ENCODE measurements around the gene MPZL1.

MPZL1 gene

DNA sequence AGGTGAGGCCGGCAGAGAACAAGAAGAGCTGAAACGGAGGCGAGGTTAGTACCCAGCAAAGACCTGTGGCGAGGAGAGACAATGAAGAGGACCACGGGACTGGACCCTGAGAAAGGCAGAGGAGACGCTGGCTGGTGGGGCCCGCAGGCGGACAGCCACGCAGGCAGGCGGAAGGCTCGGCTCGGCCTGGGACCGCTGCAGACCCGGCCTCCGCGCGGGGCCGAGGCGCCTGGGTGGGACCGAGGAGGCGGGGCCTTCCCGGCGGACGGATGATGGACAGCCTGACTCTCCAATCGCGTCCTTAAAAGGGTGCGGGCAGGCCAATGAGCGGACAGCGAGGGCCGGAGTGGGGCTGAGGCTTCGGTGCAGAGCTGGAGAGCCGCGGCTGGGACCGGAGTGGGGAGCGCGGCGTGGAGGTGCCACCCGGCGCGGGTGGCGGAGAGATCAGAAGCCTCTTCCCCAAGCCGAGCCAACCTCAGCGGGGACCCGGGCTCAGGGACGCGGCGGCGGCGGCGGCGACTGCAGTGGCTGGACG, at the start of gene MPZL1:
Gene MPZL1 (plus strand): TSS at position 366 of the 535 bp plus-strand sequence. CDS start 170 bp downstream, outside the sequence.
- peak; percentile 78 for DNase-seq

DNA sequence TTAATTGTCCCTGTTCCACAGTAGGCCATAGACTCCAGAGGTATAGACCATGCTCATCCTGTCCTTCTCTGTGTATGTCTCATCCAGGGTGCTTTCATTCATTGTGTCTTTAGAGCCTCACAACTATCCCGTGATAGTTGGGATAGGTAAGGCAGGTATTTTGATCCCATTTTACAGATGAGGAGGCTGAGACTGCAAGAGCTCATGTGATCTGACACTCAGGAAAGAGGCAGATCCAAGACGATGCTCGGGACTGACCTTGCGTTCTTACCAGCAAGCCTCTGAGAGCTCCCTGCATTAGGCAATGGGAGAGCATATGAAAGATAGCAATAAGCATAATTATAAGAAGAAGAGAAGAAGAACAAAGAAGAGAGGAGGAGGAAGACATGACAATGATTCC, 49.0 kb upstream of the MPZL1 start:
- DNase-seq = no peak

DNA sequence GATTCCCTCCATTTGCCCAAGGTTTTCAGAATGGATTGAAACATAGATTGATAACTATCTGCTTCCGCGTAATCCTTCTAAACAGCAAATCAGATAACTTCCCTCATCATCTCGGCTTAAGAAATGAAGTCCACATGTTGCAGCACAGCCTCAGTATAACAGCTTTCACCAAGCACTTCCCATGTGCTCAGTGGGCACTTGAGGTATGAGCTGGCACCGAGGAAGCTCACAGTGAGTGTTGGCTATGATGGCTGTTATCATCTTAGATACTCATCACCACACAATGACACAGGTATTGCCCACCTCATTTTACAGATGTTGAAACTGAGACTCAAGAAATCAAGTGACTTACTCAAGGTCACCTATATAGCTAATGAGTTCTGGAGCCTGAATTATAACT, 48.5 kb upstream of the MPZL1 start:
- no peak for DNase-seq

DNA sequence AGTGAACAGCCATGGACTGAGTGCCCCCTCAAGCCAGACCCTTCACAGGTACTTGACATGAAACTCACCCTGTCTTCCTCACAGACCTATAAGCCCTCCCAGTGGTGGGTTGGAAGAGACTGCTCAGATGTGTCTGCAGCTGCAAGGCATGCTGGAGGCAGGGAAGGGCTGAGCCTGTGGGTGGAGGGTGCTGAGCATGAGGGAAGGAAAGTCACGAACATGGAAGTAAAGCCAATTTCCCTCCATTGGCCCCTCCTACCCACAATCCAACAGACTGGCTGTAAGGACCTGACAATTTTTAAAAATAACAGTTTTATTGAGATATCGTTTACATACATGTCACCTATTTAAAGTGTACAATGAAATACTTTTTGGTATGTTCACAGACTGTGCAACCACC, 47.6 kb upstream of the MPZL1 start:
- DNase-seq = no peak

DNA sequence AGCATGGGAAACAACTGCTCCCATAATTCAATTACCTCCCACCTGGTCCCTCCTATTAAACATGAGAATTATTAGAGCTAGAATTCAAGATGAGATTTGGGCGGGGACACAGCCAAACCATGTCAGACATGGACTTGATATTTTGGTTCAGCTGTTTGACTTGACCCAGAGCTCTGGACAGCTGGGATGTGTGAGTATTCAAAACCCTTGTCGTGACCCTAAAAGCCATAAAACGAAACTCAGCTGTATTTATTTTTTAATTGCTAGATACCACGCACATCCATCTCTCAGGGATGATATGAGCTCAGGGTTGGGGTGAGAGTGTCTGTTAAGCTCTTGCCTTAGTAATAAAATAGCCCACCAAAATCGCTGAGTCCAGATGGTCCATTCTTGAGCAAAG, 46.3 kb upstream of the MPZL1 start:
- DNase-seq = no peak

DNA sequence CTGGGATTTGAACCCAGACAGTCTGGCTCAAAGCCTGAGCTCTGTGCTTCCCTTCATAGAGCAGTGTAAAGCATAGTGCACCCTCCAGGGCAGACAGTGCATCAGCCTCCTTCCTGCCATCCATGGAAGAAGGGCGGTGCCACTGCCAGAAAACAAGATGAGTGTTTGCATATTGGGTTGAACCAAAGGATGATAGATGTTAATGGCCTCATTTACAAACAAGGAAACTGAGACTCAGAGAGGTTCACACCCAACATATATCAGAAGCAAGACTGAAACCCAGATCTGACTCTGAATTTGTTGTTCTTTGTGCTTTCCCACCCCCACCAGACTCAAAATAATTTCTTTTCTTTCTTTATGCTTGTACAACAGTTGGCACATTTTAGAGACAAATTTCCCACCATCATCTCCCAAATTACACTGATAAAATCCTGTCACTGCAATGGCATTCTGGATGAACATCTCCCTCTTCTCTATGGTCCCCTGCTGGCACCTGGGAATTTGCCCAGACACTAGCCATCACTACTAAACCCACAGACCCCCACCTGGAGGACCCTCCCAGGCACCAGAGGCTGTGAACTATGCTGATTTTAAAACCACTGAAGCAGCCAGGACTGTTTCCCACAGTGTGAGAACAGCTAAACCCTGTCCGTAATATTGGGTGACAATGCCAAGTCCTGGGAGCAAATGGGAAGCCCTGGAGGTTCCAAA, 45.4 kb upstream of the MPZL1 start:
- DNase-seq = no peak

DNA sequence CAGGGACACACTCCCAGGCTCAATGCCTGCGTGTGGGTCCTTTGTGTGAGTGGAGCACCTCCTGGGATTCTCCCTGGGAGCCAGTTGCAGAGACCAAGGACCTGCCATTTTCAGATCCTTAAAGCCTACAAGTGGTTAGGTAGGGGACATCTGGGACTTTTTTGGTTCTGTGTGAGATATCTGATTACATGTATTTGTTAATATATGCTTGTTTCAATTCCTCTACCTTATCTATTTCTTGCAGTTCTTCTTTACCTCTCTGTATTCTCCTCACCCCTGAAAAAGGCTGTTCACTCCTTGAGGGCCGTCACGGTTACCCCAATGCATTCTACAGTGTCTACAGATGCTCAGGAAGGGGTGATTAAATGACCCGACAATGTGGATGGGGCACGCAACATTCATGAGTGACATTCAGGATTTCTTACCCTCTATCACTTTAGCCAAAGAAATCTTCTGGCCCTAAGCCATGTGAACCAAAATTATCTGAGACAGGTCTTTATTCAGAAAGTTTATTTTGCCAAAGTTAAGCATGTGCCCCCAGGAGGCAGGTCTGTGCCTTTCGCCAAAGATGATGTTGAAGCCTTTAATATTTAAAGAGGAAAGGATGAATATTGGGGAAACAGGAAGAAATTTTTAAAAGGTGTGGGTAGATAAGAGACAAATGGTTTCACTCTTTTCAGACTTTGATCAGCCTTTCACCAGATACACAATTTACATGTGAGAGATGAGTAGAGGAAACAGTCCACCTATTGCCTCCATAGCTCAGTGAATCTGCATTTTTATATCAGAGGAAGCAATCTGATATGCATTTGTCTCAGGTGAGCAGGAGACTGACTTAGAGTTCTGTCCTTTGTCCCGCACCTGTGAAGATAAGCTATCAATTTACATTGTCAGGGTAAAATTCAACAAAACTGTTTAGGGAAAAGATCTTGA, 44.6 kb upstream of the MPZL1 start:
- DNase-seq = no peak

DNA sequence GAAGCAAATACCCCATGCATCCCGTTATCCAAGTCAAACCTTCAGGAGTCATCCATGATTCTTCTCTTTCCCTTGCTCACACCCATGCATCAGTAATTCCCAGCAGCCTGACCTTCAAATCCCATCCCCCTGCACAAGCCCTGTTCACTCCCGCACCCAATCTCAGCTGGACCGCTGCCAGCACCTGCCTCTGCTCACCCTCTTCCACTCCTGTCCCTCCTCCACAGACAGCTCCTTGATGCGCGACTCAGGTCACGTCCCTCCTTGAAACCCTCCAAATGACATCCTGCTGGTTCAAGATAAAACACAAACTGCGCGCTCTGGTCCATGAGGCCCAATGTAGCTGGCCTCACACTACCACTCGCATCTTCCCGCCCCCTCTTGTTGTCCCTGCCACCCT, 43.4 kb upstream of the MPZL1 start:
- DNase-seq = no peak

DNA sequence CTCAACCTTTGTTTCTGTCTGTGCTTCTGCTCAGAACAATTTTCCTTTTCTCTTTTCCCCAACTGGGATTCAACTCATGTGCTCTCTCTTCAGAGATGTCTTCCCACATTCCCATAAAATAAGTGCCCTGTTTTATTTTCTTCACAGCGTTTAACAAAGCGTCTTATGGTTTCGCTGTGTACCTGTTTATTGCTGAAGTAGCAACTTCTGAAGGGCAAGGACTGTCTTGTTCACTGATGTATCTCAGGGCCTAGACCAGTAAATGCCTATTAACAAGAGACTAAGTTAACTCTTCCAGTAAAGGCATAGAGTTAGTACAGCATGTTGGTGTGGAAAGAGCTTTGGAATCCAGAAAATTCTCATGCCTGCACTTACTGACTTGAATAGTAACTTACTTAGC, 42.9 kb upstream of the MPZL1 start:
- DNase-seq = no peak

DNA sequence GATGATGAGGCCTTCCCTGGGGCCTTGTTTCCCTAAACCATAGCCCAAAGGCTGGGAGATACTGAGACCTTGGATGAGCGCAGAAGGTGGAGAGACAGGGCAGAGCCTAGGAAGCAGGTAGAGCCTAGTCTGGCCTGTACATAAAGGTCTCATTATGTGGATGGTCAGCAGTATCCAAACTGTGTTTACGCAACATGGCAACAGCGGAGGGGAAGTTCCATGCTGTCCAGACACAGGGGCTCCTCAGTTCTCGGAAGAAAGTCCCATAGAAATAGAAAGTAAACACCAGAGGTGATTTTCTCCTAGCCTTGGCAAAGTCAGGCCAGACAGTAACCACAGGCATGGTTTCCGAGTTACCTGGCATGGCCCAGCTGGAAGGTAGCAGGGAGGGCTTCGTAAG, 42.1 kb upstream of the MPZL1 start:
- DNase-seq = no peak

DNA sequence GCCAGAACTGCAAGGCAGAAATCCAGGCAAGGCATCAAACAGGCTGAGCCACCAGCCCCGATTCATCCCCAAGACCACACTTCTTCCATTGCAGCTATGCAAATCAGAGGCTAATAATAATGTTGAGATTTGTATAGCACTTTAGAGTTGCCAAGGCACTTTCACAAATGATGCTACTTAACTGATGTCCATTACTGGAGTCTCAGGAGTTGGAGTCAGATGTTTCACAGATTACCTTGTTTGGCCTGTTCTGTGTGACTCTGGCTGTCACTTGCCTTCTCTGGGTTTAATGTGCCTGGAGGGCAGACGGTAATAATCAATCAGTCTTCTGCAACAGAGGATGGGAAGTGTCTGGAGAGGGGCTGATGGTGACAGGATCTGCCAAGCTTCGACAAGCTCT, 40.8 kb upstream of the MPZL1 start:
- no peak for DNase-seq

DNA sequence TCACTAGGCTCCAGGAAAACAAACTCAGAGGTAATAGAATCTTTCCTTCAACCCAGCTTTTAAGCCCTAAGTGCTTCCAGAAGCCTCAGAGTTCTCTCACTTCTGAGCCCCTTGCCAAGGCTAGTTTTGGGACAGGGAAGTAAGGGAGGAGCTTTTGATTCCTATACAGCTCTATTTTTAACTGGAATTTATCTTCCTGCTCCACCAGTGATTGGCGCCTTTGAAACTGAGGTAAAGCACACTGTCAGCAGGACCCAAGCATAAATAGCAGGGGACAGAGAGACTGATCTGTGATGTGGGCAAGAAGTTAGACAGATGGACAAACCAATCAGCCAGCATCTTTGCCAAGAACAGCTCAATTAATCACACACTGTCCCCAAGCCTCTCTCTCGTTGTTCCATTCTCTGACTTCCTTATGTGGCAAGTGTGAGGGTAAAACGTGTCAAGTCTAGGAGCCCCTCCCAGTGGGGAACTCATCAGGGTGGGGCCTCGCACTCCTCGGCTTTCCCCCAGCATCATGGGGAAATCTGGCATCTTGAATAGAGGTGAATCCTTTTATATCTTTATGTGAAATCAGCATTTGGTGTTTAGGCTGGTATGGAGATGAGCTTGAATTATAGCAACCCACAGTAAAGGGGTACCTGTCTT, 40.2 kb upstream of the MPZL1 start:
- no peak for DNase-seq

DNA sequence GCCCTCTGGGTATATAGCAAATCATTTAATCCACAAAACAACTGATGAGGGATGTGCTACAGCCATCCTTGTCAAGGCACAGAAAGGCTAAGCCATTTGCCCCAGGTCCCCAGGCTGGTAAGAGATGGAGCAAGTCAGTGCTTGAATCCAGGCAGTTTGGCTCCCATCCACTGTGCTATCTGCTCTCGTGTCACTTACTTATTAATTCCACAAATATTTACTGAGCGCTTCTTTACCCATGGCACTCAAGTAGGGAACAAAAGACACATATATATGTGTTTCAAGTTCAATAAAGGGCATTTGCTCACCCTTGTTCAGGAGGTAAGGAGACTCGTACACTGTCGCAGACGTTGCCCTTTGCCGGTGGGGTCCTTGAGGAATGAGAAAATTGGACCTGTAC, 38.6 kb upstream of the MPZL1 start:
- DNase-seq = no peak

DNA sequence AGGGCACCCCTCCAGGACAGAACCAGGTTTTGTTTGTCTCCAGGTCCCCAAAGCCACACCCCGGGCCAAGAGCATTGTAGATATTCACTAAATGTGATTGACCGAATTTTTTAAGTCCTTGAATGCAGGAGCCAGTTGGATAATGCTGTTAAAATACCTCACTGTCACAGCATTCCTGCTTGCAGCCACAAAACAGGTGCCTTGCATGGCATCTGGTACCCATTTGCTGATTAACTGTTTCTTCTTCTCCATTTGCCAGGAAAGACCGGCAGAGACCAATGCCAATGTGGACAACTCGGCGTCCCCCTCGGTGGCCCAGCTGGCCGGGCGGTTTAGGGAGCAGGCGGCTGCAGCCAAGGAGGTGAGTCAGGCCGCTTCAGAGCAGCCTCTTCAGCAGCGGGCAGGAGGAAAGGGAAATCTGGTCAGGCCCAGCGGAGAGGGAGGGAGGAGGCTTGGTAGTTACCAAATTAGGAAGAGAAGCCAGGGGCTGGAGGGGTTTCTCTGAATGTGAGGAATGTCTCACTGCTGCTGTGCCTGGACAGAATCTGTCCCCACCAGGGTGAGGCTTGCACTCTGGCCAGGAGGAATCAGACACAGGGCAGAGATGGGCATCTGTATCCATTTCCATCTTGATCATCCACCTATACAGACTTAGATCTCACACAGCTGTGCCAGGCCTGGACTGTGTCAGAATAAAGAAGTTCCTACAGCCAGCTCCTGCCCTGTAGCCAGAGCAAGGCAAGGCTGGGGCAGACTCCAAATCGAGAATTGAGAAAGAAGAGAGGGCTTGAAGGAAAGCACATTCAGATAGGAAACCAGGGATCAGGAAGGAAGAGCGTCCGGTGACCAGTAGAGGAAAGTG, 37.9 kb upstream of the MPZL1 start:
- DNase-seq = no peak

DNA sequence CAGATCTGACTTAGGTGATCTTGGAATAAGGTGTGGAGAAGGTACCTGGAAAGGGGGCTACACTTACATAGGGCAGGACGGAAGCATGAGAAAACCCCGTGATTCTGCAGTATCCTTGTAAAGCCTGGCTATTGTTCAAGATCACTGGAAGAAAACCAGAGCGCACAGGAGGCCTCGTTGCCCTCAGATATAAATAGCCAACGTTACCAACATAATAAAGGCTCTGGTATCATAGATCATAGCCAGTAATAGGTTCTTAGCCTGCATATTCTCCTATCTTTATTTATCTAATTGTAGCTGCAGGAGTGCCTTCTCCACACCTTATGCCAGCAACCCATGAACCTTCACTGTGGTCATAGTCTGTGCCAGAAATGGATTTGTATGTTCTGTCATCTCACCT, 35.9 kb upstream of the MPZL1 start:
- no peak for DNase-seq

DNA sequence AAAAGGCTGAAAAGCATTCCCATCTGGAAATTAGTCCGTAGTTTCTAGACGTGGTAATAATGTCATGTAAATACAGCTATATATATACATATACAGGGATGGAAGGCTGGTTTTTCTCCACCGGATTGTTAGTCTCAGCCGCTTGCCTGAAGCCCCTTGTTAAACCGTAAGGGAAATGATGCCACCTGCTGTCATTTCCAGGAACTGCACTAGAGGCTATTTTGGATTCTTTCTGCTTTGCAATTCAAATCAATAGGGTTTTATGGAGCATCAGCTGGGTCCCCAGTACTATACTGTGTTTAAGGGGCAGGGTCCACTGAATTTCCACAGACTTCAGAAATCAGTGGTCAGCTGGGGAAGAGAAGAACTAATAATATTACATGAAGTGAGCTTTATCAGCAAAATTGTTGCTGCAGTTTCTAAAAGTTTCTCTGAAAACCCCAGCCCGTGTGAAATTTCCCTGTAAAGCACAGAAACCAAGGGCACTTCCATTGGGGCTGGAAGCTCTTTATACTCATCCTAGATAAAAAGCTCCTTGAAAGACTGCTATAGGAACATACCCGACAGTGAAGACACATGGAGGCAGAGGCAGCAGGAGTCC, 33.8 kb upstream of the MPZL1 start:
- DNase-seq = peak; percentile 62

DNA sequence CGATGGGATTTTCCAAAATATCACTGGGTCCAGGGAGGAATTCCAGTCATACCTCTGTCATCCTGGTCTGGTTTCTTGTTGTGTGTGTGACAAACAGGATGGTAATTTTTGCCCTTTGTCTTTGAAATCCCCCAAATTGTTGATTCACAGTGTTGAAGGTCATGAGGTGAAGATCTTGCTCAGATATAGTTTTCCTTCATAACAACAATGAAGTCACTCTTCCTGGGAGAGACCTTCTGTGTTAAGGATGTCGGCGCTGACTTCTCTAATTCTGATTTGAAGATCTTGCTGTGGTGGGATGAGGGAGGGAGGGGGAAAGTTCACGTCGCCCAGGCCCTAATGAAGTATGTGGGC, 32.2 kb upstream of the MPZL1 start:
- DNase-seq = no peak

DNA sequence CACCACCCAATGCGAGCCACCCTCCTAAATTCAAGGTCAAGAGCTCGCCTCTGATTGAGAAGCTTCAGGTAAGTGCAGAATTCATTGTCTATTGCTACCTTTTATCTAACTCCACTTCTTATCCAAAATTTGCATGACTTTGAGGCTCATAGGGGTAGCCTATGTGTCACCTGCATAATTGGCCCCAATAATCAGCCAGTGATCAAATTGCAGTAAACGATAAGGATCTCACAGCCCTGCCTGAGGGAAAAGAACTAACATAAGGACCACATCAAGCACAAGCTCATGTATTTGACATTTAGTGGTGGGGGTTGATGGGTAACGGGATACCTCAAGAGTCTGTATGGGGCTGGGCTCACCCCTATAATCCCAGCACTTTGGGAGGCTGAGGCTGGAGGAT, 31.7 kb upstream of the MPZL1 start:
- DNase-seq = no peak

DNA sequence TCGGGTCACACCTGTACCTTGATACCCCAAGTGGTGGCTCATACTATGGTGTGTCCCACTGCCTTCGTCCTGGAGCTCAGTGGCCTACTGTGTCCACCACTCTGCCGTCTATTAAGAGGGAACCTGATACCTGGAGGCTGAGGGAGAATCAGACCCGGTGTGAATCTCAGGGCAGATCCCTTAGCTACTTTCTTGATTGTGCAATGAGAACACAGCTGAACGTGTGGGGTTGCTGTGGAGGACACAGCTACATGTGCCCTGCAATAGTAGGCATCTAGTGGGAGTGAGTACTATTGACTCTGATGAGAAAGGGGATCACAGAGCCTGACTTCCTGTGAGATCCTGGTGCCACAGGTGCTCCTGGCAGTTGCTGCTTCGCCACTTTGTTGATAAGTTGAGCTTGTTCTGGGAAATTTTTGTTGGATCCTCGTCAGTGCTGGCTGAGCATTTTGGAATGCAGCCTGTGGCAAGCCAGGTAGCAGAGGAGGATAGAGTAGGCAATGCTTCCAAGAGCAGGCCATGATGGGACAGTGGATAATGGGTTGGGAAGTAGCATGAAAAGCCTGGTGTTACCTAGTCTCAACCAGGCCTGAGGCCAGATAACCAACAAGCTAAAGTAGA, 28.2 kb upstream of the MPZL1 start:
- DNase-seq = no peak

DNA sequence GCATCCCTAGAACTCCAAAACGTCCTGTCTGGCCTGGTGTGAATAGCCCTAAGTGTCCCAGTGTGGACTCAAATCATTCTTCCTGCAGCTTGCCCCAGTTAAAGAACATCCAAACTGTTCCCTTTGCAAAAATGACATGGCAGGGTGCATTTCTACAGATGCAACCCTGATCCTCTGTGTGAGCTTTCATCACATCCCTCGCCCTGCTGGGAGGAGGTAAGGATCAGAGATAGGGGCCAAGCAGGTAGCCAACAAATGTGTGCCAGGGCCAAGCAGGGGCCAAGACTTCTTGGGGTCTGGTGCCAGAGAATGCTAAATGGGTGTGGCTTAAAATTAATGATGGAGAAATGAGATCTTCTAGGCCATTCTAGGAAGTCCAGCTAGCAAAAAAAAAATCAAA, 27.1 kb upstream of the MPZL1 start:
- no peak for DNase-seq

DNA sequence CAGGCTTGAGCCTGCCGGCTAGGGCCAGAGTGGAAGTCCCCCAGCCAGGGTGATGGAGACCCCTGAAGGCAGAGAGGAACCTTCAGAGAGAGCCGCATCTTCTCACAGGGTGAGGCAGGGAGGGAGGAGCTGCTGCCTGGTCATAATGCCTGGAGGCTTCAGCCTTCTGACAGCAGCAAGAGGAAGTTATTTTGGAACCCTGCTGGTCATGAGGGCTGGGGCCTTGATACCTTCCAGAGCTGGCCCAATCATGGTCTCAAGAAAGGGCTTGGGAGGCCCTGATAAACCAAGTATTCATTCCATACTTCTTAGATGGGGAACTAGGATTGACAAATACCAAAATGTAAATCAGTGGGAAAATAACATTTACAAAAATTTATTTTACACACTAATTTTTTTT, 26.6 kb upstream of the MPZL1 start:
- DNase-seq = no peak

Data from NCI-H748 treated with DMSO at 0.1 percent for 48 hours (cell line).